WERI-Rb-1 (cell line): ENCODE results near the gene LIMCH1.

Experiments used
- DNase-seq: peaks from one replicate; pipeline ENCODE4 v3.0.0-alpha.2; 2020
- H3K27ac ChIP-seq: fragments of 250-450 bp; sonication (Bioruptor Pico); 2 replicates; pipeline ENCODE4 v1.5.1; 2020; ENCODE audit warnings: mild to moderate bottlenecking, moderate library complexity
- H3K27me3 ChIP-seq: fragments of 250-450 bp; sonication (Bioruptor Pico); 2 replicates; pipeline ENCODE4 v1.5.1; 2021; ENCODE audit warnings: mild to moderate bottlenecking, low read depth, moderate library complexity; ENCODE audit not compliant: insufficient read depth, severe bottlenecking
- H3K36me3 ChIP-seq: fragments of 250-450 bp; sonication (Bioruptor Pico); 2 replicates; pipeline ENCODE4 v1.5.1; 2020; ENCODE audit warnings: mild to moderate bottlenecking, moderate library complexity
- H3K4me3 ChIP-seq: 2 replicates; pipeline ENCODE4 v1.5.1; 2011; ENCODE audit warnings: low read depth, mild to moderate bottlenecking, control low read depth, low read length
- H3K9me3 ChIP-seq: fragments of 250-450 bp; sonication (Bioruptor Pico); 2 replicates; pipeline ENCODE4 v1.5.1; 2021; ENCODE audit warnings: mild to moderate bottlenecking, moderate library complexity; ENCODE audit not compliant: severe bottlenecking
- TF ChIP-seq, protein P1 (sequence below): IDR thresholded peaks from 2 replicates; pipeline ENCODE4 v1.5.1; 2011; ENCODE audit warnings: low read depth, mild to moderate bottlenecking, control low read depth, inconsistent platforms, low read length

The LIMCH1 gene

GRCh38 chr4:41580007-41580406, 42.0 kb downstream of the LIMCH1 start:
- no peaks in the 10 kb centered on the region for H3K27me3 ChIP-seq
- no peak for DNase-seq
- TF ChIP-seq, protein P1, sequence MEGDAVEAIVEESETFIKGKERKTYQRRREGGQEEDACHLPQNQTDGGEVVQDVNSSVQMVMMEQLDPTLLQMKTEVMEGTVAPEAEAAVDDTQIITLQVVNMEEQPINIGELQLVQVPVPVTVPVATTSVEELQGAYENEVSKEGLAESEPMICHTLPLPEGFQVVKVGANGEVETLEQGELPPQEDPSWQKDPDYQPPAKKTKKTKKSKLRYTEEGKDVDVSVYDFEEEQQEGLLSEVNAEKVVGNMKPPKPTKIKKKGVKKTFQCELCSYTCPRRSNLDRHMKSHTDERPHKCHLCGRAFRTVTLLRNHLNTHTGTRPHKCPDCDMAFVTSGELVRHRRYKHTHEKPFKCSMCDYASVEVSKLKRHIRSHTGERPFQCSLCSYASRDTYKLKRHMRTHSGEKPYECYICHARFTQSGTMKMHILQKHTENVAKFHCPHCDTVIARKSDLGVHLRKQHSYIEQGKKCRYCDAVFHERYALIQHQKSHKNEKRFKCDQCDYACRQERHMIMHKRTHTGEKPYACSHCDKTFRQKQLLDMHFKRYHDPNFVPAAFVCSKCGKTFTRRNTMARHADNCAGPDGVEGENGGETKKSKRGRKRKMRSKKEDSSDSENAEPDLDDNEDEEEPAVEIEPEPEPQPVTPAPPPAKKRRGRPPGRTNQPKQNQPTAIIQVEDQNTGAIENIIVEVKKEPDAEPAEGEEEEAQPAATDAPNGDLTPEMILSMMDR: no peak
- H3K9me3 ChIP-seq: peaks cover 3% of the 10 kb centered on the region
- H3K4me3 ChIP-seq: no peak overlapping the region
- H3K27ac ChIP-seq: peak overlapping the region; percentile 70
- H3K36me3 ChIP-seq: no peaks in the 10 kb centered on the region

GRCh38 chr4:41586675-41587225, 48.8 kb downstream of the LIMCH1 start:
- TF ChIP-seq, protein P1: no peak
- Histone ChIP-seq H3K4me3 (no peak overlapping the region), H3K9me3 (peaks cover 5% of the 10 kb centered on the region), H3K27ac (no peak overlapping the region), H3K27me3 (no peaks in the 10 kb centered on the region), H3K36me3 (no peaks in the 10 kb centered on the region)
- no peak for DNase-seq

DNA sequence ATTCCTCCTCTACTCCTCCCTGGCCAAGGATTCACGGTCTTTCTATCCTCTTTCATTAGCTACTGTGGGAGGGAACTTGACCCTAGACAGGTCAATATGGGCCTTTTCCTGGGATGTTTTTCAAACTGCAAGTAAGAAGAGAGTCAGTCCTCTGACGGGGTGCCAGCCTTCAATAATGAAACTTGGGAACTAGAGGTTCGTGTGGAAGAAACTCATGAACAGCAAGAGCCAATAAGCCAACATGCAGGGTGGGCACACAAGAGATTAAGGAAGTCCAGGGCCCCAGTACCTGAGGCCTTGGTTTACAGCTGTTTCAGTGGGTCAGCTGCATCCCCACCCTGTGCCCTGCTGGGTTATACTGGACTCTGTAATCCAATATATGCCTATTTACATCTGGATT, 49.3 kb downstream of the LIMCH1 start:
- Histone ChIP-seq H3K9me3 (peaks cover 5% of the 10 kb centered on the region), H3K27ac (no peak overlapping the region)
- TF ChIP-seq, protein P1: no peak

DNA sequence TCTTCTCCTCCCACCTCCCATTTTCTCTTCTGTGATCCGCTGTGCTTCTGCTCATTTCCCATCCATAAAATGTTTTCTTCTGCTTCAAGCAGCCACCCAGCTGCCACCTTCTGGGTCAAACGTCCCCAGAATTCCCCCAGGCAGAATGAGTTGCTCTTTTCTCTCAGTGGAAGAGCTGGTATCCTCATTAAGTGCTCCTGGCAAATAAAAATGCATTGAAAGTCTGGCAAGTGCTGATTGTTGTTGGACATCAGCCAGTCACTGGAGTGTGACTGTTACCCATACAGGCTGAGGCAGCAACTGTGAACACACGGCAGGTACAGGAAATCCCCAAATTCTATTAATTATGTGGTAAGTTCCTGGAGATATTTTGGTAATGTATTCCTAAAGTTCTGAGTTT, 52.6 kb downstream of the LIMCH1 start:
- H3K27ac ChIP-seq: no peak overlapping the region
- TF ChIP-seq, protein P1: no peak
- H3K4me3 ChIP-seq: no peak overlapping the region
- no peaks in the 10 kb centered on the region for H3K9me3 ChIP-seq
- no peaks in the 10 kb centered on the region for H3K27me3 ChIP-seq
- DNase-seq: no peak
- H3K36me3 ChIP-seq: no peaks in the 10 kb centered on the region

More for the DNA sequence above, 49.3 kb downstream of the LIMCH1 start:
- no peak overlapping the region for H3K4me3 ChIP-seq
- no peaks in the 10 kb centered on the region for H3K36me3 ChIP-seq
- DNase-seq: no peak
- H3K27me3 ChIP-seq: no peaks in the 10 kb centered on the region

GRCh38 chr4:41594432-41594831, 56.5 kb downstream of the LIMCH1 start:
- H3K4me3 ChIP-seq: no peak overlapping the region
- H3K27ac ChIP-seq: no peak overlapping the region
- no peak for DNase-seq
- H3K27me3 ChIP-seq: no peaks in the 10 kb centered on the region
- H3K9me3 ChIP-seq: no peaks in the 10 kb centered on the region
- H3K36me3 ChIP-seq: peaks cover 2% of the 10 kb centered on the region; the same call in 1 of the 2 replicates
- TF ChIP-seq, protein P1: no peak

DNA sequence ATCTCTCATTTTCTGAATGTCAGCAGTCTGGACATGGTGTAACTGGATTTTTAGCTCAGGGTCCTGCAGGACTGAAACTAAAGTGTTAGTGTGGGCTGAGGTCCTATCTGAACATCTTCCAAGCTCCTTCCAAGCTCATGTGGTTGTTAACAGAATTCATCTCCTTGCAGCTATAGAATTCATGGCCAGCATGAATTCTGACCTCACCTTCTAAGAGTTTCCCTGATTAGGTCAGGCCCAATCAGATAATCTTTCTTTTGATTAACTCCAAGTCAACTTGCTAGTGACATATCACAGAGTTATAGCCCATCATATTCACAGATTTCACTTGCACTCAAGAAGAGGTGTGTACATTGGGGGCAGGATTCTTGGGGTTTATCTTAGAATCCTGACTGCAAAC, 59.5 kb downstream of the LIMCH1 start:
- Histone ChIP-seq H3K27me3 (no peaks in the 10 kb centered on the region), H3K4me3 (no peak overlapping the region), H3K36me3 (peaks cover 2% of the 10 kb centered on the region; the same call in 1 of the 2 replicates), H3K9me3 (no peaks in the 10 kb centered on the region), H3K27ac (no peak overlapping the region)
- TF ChIP-seq, protein P1: no peak
- DNase-seq: no peak
